Neural cell (in vitro differentiated cells): Measurements from ENCODE around the gene OR52E5. TPM values are rescaled to one million over a fixed set of nuclear protein-coding genes. Genes with fewer than 3 reads are reported as not detected.

Experiments used
- H2AFZ ChIP-seq: fragments of 200-600, 300-800 bp; sonication (generic), shearing (Covaris generic); 2 replicates; pipeline ENCODE4 v1.6.0; 2014; ENCODE audit warnings: low read depth, mild to moderate bottlenecking, antibody characterized with exemption, low read length, moderate library complexity
- H3F3A ChIP-seq: fragments of 200-600 bp; shearing (Covaris generic); 2 replicates; pipeline ENCODE4 v1.6.1; 2016; ENCODE audit warnings: mild to moderate bottlenecking, moderate library complexity, mixed read lengths, antibody characterized with exemption, low read length; ENCODE audit not compliant: insufficient read depth, poor library complexity, severe bottlenecking
- H3K27ac ChIP-seq: fragments of 200-600, 300-800 bp; sonication (generic), shearing (Covaris generic); 2 replicates; pipeline ENCODE4 v1.5.1; 2014; ENCODE audit warnings: mild to moderate bottlenecking, low read length, moderate library complexity
- H3K27me3 ChIP-seq: fragments of 300-800, 200-600 bp; sonication (generic), shearing (Covaris generic); 2 replicates; pipeline ENCODE4 v1.6.0; 2014; ENCODE audit warnings: mild to moderate bottlenecking, low read depth, low read length, moderate library complexity; ENCODE audit not compliant: insufficient read depth
- H3K36me3 ChIP-seq: fragments of 300-800, 200-600 bp; sonication (generic), shearing (Covaris generic); 2 replicates; pipeline ENCODE4 v1.5.1; 2014; ENCODE audit warnings: mild to moderate bottlenecking, antibody characterized with exemption, low read length, moderate library complexity; ENCODE audit not compliant: insufficient read depth
- H3K4me2 ChIP-seq: fragments of 300-800, 200-600 bp; sonication (generic), shearing (Covaris generic); 2 replicates; pipeline ENCODE4 v1.6.0; 2014; ENCODE audit warnings: mild to moderate bottlenecking, low read length
- H3K4me3 ChIP-seq: fragments of 300-800, 200-600 bp; sonication (generic), shearing (Covaris generic); 2 replicates; pipeline ENCODE4 v1.5.1; 2014; ENCODE audit warnings: mild to moderate bottlenecking, low read length, moderate library complexity
- H3K79me2 ChIP-seq: fragments of 200-600 bp; shearing (Covaris generic); replicated peaks from 2 replicates; pipeline ENCODE4 v1.6.0; 2014; ENCODE audit warnings: mild to moderate bottlenecking, low read length, moderate library complexity; ENCODE audit not compliant: insufficient read depth
- H3K9ac ChIP-seq: fragments of 300-800, 200-600 bp; sonication (generic), shearing (Covaris generic); 2 replicates; pipeline ENCODE4 v1.6.1; 2016; ENCODE audit warnings: mild to moderate bottlenecking, low read length, mixed read lengths
- H3K9me2 ChIP-seq: fragments of 200-600 bp; shearing (Covaris generic); 2 replicates; pipeline ENCODE4 v1.6.1; 2016; ENCODE audit warnings: mild to moderate bottlenecking, low read length, mixed read lengths; ENCODE audit not compliant: insufficient read depth
- H3K9me3 ChIP-seq: fragments of 200-600, 300-800 bp; sonication (generic), shearing (Covaris generic); 2 replicates; pipeline ENCODE4 v1.6.1; 2016; ENCODE audit warnings: mild to moderate bottlenecking, mixed run types, low read length, moderate library complexity, mixed read lengths
- H4K20me1 ChIP-seq: fragments of 200-600 bp; shearing (Covaris generic); 2 replicates; pipeline ENCODE4 v1.6.1; 2016; ENCODE audit warnings: mild to moderate bottlenecking, mixed run types; ENCODE audit not compliant: insufficient read depth
- CTCF ChIP-seq: fragments of 450-650 bp; IDR thresholded peaks from 2 replicates; pipeline ENCODE4 v1.5.1; 2014; ENCODE audit warnings: antibody characterized with exemption, mild to moderate bottlenecking, moderate library complexity; ENCODE audit not compliant: poor library complexity, severe bottlenecking
- EP300 ChIP-seq: fragments of 450-650 bp; conservative IDR thresholded peaks from 2 replicates; pipeline ENCODE4 v1.6.1; 2014; ENCODE audit warnings: antibody characterized with exemption, mild to moderate bottlenecking, moderate library complexity; ENCODE audit not compliant: poor library complexity, severe bottlenecking
- EZH2 ChIP-seq: fragments of 200-600, 300-800 bp; shearing (Covaris generic), sonication (generic); IDR thresholded peaks from 2 replicates; pipeline ENCODE4 v1.6.1; 2014; ENCODE audit warnings: antibody characterized with exemption, low read length, borderline replicate concordance, mild to moderate bottlenecking; ENCODE audit not compliant: insufficient read depth, poor library complexity, severe bottlenecking
- MXI1 ChIP-seq: fragments of 450-650 bp; conservative IDR thresholded peaks from 2 replicates; pipeline ENCODE4 v1.6.1; 2014; ENCODE audit warnings: antibody characterized with exemption, mild to moderate bottlenecking; ENCODE audit not compliant: poor library complexity, severe bottlenecking
- POLR2AphosphoS5 ChIP-seq: IDR thresholded peaks from 2 replicates; pipeline ENCODE4 v1.6.1; 2012
- RAD21 ChIP-seq: fragments of 450-650 bp; conservative IDR thresholded peaks from 2 replicates; pipeline ENCODE4 v1.6.1; 2014; ENCODE audit warnings: antibody characterized with exemption, mild to moderate bottlenecking, moderate library complexity
- REST ChIP-seq: IDR thresholded peaks from 2 replicates; pipeline ENCODE4 v1.6.1; 2012; ENCODE audit warnings: borderline replicate concordance
- SMC3 ChIP-seq: fragments of 450-650 bp; conservative IDR thresholded peaks from 2 replicates; pipeline ENCODE4 v1.6.1; 2014; ENCODE audit warnings: antibody characterized with exemption, mild to moderate bottlenecking, moderate library complexity; ENCODE audit not compliant: poor library complexity
- TAF1 ChIP-seq: IDR thresholded peaks from 2 replicates; pipeline ENCODE4 v1.6.1; 2012; ENCODE audit warnings: low read depth
- polyA plus RNA-seq: library from polyadenylated mRNA; depleted of rRNA; stranded (reverse); fragments of >200 nt; gene quantifications from 2 replicates; pipeline ENCODE4 v1.2.3, GENCODE V29; 2014

OR52E5 gene
- polyA plus RNA-seq, 1 donor from 2014 or later = not detected

- no peaks in the 10 kb centered on the region for H3K79me2 ChIP-seq
- H3K4me2 ChIP-seq = no peak overlapping the region
- no peak overlapping the region for H2AFZ ChIP-seq
- no peaks in the 10 kb centered on the region for H3K9me3 ChIP-seq
- H3K9ac ChIP-seq = no peak overlapping the region
- no peak overlapping the region for H3K4me3 ChIP-seq
- no peaks in the 10 kb centered on the region for H3K36me3 ChIP-seq
- no peaks in the 10 kb centered on the region for H3K27me3 ChIP-seq
- no peak overlapping the region for H3K27ac ChIP-seq
- no peak for TF ChIP-seq MXI1
- no peak for TF ChIP-seq EP300
- TF ChIP-seq CTCF = no peak
- TF ChIP-seq POLR2AphosphoS5 = no peak
- TF ChIP-seq EZH2 = no peak
- TF ChIP-seq SMC3 = no peak
- no peak for TF ChIP-seq RAD21
- no peak for TF ChIP-seq REST
- TF ChIP-seq TAF1 = no peak
- no peaks in the 10 kb centered on the region for H4K20me1 ChIP-seq
- no peaks in the 10 kb centered on the region for H3F3A ChIP-seq
- H3K9me2 ChIP-seq = no peaks in the 10 kb centered on the region
Observed at GRCh38 chr11:5887172-5887571, 5.8 kb upstream of the OR52E5 start.

- no peaks in the 10 kb centered on the region for H3K27me3 ChIP-seq
- no peak overlapping the region for H3K27ac ChIP-seq
- H3F3A ChIP-seq = no peaks in the 10 kb centered on the region
- no peaks in the 10 kb centered on the region for H3K9me2 ChIP-seq
- no peak overlapping the region for H3K4me3 ChIP-seq
- H3K4me2 ChIP-seq = no peak overlapping the region
- no peaks in the 10 kb centered on the region for H3K36me3 ChIP-seq
- no peak for TF ChIP-seq REST
- TF ChIP-seq EP300 = no peak
- no peak for TF ChIP-seq SMC3
- no peak for TF ChIP-seq POLR2AphosphoS5
- TF ChIP-seq EZH2 = no peak
- no peak for TF ChIP-seq RAD21
- no peak for TF ChIP-seq TAF1
- no peak for TF ChIP-seq CTCF
- TF ChIP-seq MXI1 = no peak
- no peaks in the 10 kb centered on the region for H4K20me1 ChIP-seq
- no peak overlapping the region for H3K9ac ChIP-seq
- H3K79me2 ChIP-seq = no peaks in the 10 kb centered on the region
- no peak overlapping the region for H2AFZ ChIP-seq
- no peaks in the 10 kb centered on the region for H3K9me3 ChIP-seq
Observed at GRCh38 chr11:5887661-5888060, 5.3 kb upstream of the OR52E5 start.
